GM18519 (cell line): Measurements from ENCODE around the gene SEMA6B.
"Not testable (repeated sequence)": the region's sequence is repeated elsewhere in the genome, so short reads cannot be mapped to it uniquely, and the experiment has no call there.

Experiments
- ATAC-seq: cut with Tn5 transposase; IDR thresholded peaks from one replicate; pipeline ENCODE4 v1.9.1; 2021; ENCODE audit warnings: mild to moderate bottlenecking, moderate library complexity; ENCODE audit not compliant: unreplicated experiment, low FRiP score

The SEMA6B gene

GRCh38 chr19:4533835-4534424 is 25.6 kb downstream of the SEMA6B start:
- no peak for ATAC-seq

- no peak for ATAC-seq
Measured at GRCh38 chr19:4533334-4533733, 26.1 kb downstream of the SEMA6B start.

GRCh38 chr19:4531562-4532165 is 27.8 kb downstream of the SEMA6B start:
- ATAC-seq: no peak

- ATAC-seq: no peak
Measured at GRCh38 chr19:4529924-4530522, 29.5 kb downstream of the SEMA6B start.

GRCh38 chr19:4528843-4529242 is 30.6 kb downstream of the SEMA6B start:
- no peak for ATAC-seq

- ATAC-seq: not testable (repeated sequence)
Measured at GRCh38 chr19:4527377-4527776, 32.1 kb downstream of the SEMA6B start.

GRCh38 chr19:4525563-4526002 is 33.9 kb downstream of the SEMA6B start:
- ATAC-seq: no peak

GRCh38 chr19:4524808-4525562 is 34.5 kb downstream of the SEMA6B start:
- no peak for ATAC-seq

GRCh38 chr19:4523306-4524110 is 36.0 kb downstream of the SEMA6B start:
- no peak for ATAC-seq

GRCh38 chr19:4522291-4523002 is 37.0 kb downstream of the SEMA6B start:
- ATAC-seq: no peak

- no peak for ATAC-seq
Measured at GRCh38 chr19:4521888-4522242, 37.6 kb downstream of the SEMA6B start.

- no peak for ATAC-seq
Measured at GRCh38 chr19:4521170-4521887, 38.2 kb downstream of the SEMA6B start.

GRCh38 chr19:4519521-4520277 is 39.8 kb downstream of the SEMA6B start:
- no peak for ATAC-seq

GRCh38 chr19:4519172-4519496 is 40.4 kb downstream of the SEMA6B start:
- no peak for ATAC-seq

GRCh38 chr19:4518345-4519171 is 40.9 kb downstream of the SEMA6B start, which contains the start of gene PLIN4:
Gene PLIN4, minus strand, starts transcription at chr19:4518486. Its CDS starts 214 bp downstream, at chr19:4518272.
- no peak for ATAC-seq

GRCh38 chr19:4517451-4518057 is 41.9 kb downstream of the SEMA6B start:
- no peak for ATAC-seq

- ATAC-seq: no peak
Measured at GRCh38 chr19:4516939-4517300, 42.6 kb downstream of the SEMA6B start.
